HFF-Myc (cell line): ENCODE results near the gene POLN.

ENCODE experiments used
- DNase-seq: peaks from one replicate; pipeline ENCODE4 v3.0.0-alpha.2; 2011; ENCODE audit warnings: low read depth; ENCODE audit errors: extremely low read depth
- H3K4me3 ChIP-seq: replicated peaks from 2 replicates; pipeline ENCODE4 v1.5.1; 2011; ENCODE audit warnings: low read depth, mild to moderate bottlenecking, control low read depth, low read length
- CTCF ChIP-seq: IDR thresholded peaks from 2 replicates; pipeline ENCODE4 v1.5.1; 2012; ENCODE audit warnings: mild to moderate bottlenecking, low read depth, low read length, control low read depth; ENCODE audit errors: missing control alignments

POLN gene

DNA sequence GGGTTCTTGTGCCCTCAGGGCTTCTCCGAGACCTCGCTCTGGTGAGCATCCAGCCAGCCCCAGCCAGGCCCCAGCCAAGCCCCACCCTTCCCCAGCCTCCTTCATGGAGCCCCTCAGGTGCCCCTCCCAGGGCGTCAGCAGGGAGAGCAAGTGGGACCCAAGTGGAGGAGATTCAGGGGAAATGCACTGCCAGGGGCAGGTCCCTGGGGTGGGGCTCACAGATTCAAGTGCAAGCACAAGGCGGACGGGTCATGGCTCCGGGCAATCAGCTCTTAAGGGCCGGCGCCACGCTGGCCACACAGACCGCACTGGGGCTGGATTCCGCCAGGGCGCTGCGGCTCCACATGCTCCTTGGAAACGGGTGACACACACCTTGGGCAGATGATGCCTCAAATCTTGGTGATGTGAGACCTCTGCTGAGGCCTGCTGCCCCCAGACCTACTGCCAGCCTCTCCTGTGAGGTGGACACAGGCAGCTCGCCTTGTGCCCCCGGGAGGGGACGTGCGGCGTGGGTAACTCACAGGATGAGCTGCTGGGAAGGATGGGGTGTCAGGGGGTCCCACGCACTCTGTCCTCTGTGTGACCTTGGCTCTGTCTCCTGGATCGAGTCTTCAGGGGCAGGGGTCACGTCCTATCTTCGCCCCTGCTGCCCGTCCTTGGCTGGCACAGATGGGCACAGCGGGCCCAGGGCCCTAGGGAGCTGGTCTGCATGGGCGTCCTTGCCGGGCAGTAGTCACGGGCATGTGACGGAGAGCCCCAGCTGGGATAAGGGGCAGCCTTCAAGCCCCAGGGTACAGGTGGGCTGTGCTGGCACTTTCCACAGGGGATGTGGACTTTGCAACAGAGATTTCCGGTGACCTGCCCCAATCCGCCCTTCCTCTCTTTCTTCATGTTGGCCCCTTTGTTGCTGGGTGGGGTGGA, 165.7 kb downstream of the POLN start:
- no peak for DNase-seq
- no peak for TF ChIP-seq CTCF
- H3K4me3 ChIP-seq: no peak overlapping the region

GRCh38 chr4:2075171-2075986, 166.5 kb downstream of the POLN start:
- no peak for DNase-seq
- TF ChIP-seq CTCF: no peak
- H3K4me3 ChIP-seq: no peak overlapping the region

DNA sequence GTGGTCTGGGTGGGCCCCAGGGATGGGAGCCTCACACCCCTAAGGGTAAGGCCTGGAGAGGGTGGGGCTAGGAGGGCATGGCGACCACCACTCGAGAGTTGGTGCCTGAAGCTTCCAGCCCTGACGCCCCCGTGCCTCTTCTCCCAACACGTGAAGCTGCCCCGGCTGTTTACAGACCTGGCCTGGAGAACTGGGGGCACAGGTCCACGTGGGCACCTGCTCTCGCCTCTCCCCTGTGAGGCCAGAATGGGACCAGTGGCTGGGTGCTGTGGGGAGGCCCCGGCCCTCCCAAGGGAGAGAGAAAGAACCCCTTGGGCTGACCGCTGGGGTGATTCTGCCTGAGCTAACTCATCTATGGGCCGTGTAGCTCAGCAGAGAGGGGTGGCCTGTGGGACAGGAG, 167.3 kb downstream of the POLN start:
- no peak for DNase-seq
- TF ChIP-seq CTCF: no peak
- H3K4me3 ChIP-seq: no peak overlapping the region

GRCh38 chr4:2073808-2074481, 168.0 kb downstream of the POLN start:
- DNase-seq: no peak
- no peak overlapping the region for H3K4me3 ChIP-seq
- no peak for TF ChIP-seq CTCF

GRCh38 chr4:2072971-2073807, 168.7 kb downstream of the POLN start:
- no peak for TF ChIP-seq CTCF
- H3K4me3 ChIP-seq: no peak overlapping the region
- no peak for DNase-seq
